Cardiac fibroblast (primary cell): ENCODE measurements around the gene ABCB1.
A peak's percentile ranks its signal among the peaks of the same experiment; 100 is the strongest.

ENCODE experiments used
- DNase-seq, 2 donors: peaks; one replicate each; pipeline versions ENCODE4 v3.0.0 to v3.0.0-alpha.2; 2010; ENCODE audit warnings: low read depth in 2 of 2
- H3K4me3 ChIP-seq, 2 donors: replicated peaks in 1 of 2; 1 replicate in 1 of 2; 2 replicates in 1 of 2; pipeline ENCODE4 v1.5.1; 2011; ENCODE audit warnings: low read depth in 2 of 2, low read length in 2 of 2, mild to moderate bottlenecking in 2 of 2, moderate library complexity in 1 of 2
- CTCF ChIP-seq: IDR thresholded peaks from one replicate; pipeline ENCODE4 v1.5.1; 2011; ENCODE audit warnings: low read depth, mild to moderate bottlenecking, low read length, inconsistent platforms

Gene ABCB1

DNA sequence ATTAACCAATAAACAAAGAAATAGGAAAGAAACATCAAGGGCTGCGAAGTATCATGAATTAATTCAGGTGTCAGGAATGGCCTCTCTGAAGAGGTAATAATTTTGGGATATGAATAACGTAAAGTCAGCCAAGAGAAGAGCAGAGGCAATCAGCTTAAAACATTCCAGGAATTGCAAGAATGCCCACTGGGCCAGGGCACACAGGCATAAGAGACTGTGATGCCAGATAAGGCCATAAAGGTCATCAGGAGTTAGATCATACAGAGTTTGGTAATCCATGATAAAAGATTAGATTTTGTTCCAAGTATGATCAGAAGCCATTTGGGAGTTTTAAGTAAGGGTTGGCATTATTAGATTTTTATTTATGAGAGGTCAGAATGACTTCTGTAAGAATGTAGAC is 72.0 kb downstream of the ABCB1 start:
- no peak for DNase-seq
- no peak overlapping the region for H3K4me3 ChIP-seq
- TF ChIP-seq CTCF, result no peak

DNA sequence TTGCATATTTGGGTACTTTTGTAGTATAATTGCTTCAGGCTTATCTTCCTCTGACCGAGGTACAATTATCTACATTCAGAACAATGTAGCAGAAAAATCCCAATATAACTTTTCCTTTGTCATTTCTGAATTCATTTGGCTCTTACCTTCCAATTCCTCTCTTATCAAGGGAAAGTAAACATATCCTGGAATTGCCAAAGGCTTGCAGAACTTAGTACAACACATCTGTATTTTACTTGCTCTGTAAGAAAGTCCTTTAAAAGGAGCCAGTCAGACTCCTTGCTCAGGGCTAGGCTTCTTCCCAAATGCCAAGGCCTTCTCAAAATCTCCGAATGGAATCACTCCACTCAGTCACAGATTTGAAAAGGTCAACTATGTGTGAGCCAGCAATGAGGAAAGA is 81.9 kb downstream of the ABCB1 start:
- DNase-seq, result no peak
- no peak overlapping the region for H3K4me3 ChIP-seq
- TF ChIP-seq CTCF, result no peak

- no peak for TF ChIP-seq CTCF
- no peak for DNase-seq
- no peak overlapping the region for H3K4me3 ChIP-seq
Measured at GRCh38 chr7:87517891-87518290, 82.8 kb downstream of the ABCB1 start.

DNA sequence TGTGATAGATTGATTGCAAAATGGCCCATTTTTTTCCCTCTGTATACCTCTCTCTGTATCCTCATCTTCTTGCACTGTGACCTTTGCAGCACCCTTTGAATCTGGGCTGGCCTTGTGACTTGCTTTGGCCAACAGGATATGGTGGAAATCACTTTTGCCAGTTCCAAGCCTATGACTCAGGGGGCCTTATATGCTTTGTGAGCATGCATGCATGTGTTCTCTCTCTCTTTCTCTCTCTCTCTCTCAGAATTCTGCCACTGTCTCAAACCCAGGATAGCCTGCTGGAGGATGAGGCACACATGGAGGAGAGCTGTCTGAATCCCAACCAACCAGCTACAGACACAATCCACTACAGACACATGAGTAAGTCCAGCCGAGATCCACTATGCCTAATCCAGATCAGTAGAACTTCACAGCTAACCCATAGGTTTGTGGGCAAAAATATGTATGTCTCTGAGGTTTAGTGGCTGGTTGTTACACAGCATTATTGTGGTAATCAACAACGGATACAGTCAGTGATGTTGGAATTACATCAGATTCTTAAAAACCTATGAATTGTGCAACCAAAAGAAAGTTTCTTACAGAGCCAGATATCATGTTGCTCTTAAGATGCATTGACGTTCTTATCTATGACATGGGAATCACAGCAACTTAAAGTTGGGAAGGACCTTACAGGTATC is 83.4 kb downstream of the ABCB1 start:
- H3K4me3 ChIP-seq, result no peak overlapping the region
- DNase-seq, result peak in 1 of 2 donors; percentile 3
- no peak for TF ChIP-seq CTCF

DNA sequence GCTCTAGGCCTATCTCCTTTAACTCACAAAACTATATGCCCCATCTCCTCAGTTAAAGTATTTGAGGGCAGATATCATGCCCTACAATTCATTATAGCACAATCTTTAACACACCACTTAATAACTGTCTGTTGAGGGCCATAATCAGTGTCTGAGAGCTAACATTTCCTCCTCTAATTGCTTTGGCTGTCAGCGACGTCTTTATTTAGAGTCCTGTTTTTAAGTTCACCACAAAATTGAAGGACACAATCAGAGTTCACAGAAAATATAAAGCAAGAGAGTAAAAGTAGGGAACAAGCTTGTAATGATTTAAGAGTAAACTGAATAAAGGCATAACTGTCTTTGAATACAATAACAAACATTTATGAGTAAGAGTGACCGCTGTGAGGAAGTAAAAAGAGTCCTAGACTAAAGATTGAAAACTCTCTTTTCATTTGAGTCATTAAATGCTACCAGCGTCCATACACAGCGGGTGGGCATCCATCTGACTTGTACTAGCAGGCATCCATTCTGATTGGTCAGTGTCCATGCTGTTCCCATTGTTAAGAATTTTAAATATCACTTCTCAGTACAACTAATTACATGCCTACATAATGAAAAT is 86.8 kb downstream of the ABCB1 start:
- DNase-seq, result no peak
- TF ChIP-seq CTCF, result no peak
- H3K4me3 ChIP-seq, result no peak overlapping the region

DNA sequence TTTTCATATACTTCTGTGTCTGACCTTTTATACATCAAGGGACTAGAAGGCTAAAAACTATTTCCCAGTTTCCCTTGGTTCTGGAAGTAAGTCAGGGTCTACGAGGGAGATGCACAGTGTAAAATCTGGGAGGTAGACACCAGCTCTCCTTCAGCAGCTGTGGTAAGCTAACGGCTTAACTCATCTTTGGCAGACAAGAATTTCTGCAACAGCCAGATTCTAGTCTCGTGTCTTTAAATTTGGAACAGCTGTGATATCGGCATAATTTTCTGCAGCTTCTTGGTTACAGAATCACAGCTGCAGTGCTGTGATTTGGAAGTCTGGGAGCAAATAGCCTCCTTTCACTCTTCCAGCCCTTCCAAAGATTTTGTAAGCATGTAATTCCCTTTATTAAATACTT is 87.8 kb downstream of the ABCB1 start:
- no peak for TF ChIP-seq CTCF
- H3K4me3 ChIP-seq, result no peak overlapping the region
- DNase-seq, result no peak
